IMR-90 (cell line): ENCODE measurements around the gene HOXD3. TPM values are rescaled to one million over a fixed set of nuclear protein-coding genes. Genes with fewer than 3 reads are reported as not detected.

Source experiments
- ATAC-seq: fragments of 200-7000 bp; cut with Tn5 transposase; 2 replicates; pipeline ENCODE4 v1.9.1; 2020; ENCODE audit warnings: low read depth, mild to moderate bottlenecking, moderate library complexity
- BruUV-seq: library from RNA; stranded (reverse); fragments of 400-500 nt; replicated peaks from 2 replicates; lab custom pipeline; 2021; lab: Mats Ljungman, UMichigan
- CTCF ChIA-PET: fragments of 300-600 bp; formaldehyde crosslinking; extraction: SDS; loops from one replicate; lab custom pipeline; 2021; ENCODE audit warnings: antibody characterized with exemption; lab: Yijun Ruan, JAX
- POLR2A ChIA-PET: fragments of 300-600 bp; sonication (Branson Sonifier 250); formaldehyde crosslinking; loops from one replicate; lab custom pipeline; 2022; ENCODE audit warnings: antibody characterized with exemption; ENCODE audit not compliant: unreplicated experiment; lab: Charles Lee
- DNase-seq: peaks from one replicate; pipeline ENCODE4 v3.0.0; 2013
- H2AFZ ChIP-seq: replicated peaks from 2 replicates; pipeline ENCODE3; 2013; ENCODE audit warnings: low read length, mild to moderate bottlenecking; ENCODE audit not compliant: poor library complexity
- H2AK5ac ChIP-seq: 2 replicates; pipeline ENCODE4 v1.6.1; 2013; ENCODE audit warnings: low read depth, low read length, inconsistent platforms
- H2AK9ac ChIP-seq: replicated peaks from 2 replicates; pipeline ENCODE3; 2013; ENCODE audit warnings: mild to moderate bottlenecking, low read depth, low read length, moderate library complexity; ENCODE audit not compliant: poor library complexity
- H2BK120ac ChIP-seq: 2 replicates; pipeline ENCODE4 v1.6.1; 2013; ENCODE audit warnings: low read depth, low read length, inconsistent platforms
- H2BK15ac ChIP-seq: 3 replicates; pipeline ENCODE4 v1.6.1; 2013; ENCODE audit warnings: low read depth, low read length, inconsistent platforms
- H2BK20ac ChIP-seq: 2 replicates; pipeline ENCODE4 v1.6.1; 2013; ENCODE audit warnings: low read depth, mild to moderate bottlenecking, inconsistent platforms, low read length, moderate library complexity
- H2BK5ac ChIP-seq: 2 replicates; pipeline ENCODE4 v1.6.1; 2013; ENCODE audit warnings: mild to moderate bottlenecking, low read depth, low read length, inconsistent platforms; ENCODE audit not compliant: poor library complexity, severe bottlenecking
- H3K14ac ChIP-seq: replicated peaks from 2 replicates; pipeline ENCODE4 v1.6.1; 2013; ENCODE audit warnings: low read depth, low read length, inconsistent platforms
- H3K18ac ChIP-seq: 2 replicates; pipeline ENCODE4 v1.6.1; 2013; ENCODE audit warnings: low read depth, low read length, control low read depth
- H3K23ac ChIP-seq: 2 replicates; pipeline ENCODE4 v1.6.1; 2013; ENCODE audit warnings: low read depth, low read length, inconsistent platforms
- H3K27ac ChIP-seq: 2 replicates; pipeline ENCODE4 v1.5.1; 2013; ENCODE audit warnings: mild to moderate bottlenecking, control low read depth, low read length; ENCODE audit not compliant: insufficient read depth
- H3K27me3 ChIP-seq: 2 replicates; pipeline ENCODE4 v1.6.1; 2013; ENCODE audit warnings: low read length; ENCODE audit not compliant: control insufficient read depth, insufficient read depth
- H3K36me3 ChIP-seq: 2 replicates; pipeline ENCODE4 v1.6.1; 2013; ENCODE audit warnings: low read length, mixed read lengths; ENCODE audit not compliant: control insufficient read depth, insufficient read depth
- H3K4ac ChIP-seq: 2 replicates; pipeline ENCODE4 v1.6.1; 2013; ENCODE audit warnings: low read depth, low read length, inconsistent platforms
- H3K4me1 ChIP-seq: 2 replicates; pipeline ENCODE4 v1.6.1; 2013; ENCODE audit warnings: low read length, mixed read lengths; ENCODE audit not compliant: control insufficient read depth, insufficient read depth
- H3K4me2 ChIP-seq: 2 replicates; pipeline ENCODE4 v1.6.1; 2013; ENCODE audit warnings: low read depth, mild to moderate bottlenecking, control low read depth, low read length, moderate library complexity
- H3K4me3 ChIP-seq: 2 replicates; pipeline ENCODE4 v1.5.1; 2013; ENCODE audit warnings: low read depth, mild to moderate bottlenecking, control low read depth, low read length, moderate library complexity; ENCODE audit not compliant: insufficient read depth
- H3K56ac ChIP-seq: 2 replicates; pipeline ENCODE4 v1.6.1; 2013; ENCODE audit warnings: low read length, inconsistent platforms; ENCODE audit not compliant: insufficient read depth; ENCODE audit errors: extremely low read depth
- H3K79me1 ChIP-seq, 2 experiments: 2 replicates each; pipeline ENCODE4 v1.6.1; 2013; ENCODE audit warnings: low read length in 2 of 2, inconsistent platforms in 1 of 2, low read depth in 1 of 2
- H3K9ac ChIP-seq: 2 replicates; pipeline ENCODE4 v1.6.1; 2013; ENCODE audit warnings: low read depth, low read length, control low read depth
- H3K9me1 ChIP-seq: 2 replicates; pipeline ENCODE4 v1.6.1; 2013; ENCODE audit warnings: low read length, inconsistent platforms; ENCODE audit not compliant: insufficient read depth
- H3K9me3 ChIP-seq: 2 replicates; pipeline ENCODE4 v1.6.1; 2013; ENCODE audit warnings: low read length; ENCODE audit not compliant: control insufficient read depth, insufficient read depth
- H4K20me1 ChIP-seq: 2 replicates; pipeline ENCODE4 v1.6.1; 2013; ENCODE audit warnings: low read length, inconsistent platforms; ENCODE audit not compliant: insufficient read depth
- H4K5ac ChIP-seq: 2 replicates; pipeline ENCODE4 v1.6.1; 2013; ENCODE audit warnings: mild to moderate bottlenecking, low read depth, low read length, control low read depth
- H4K8ac ChIP-seq, 2 experiments: 2 replicates each; pipeline ENCODE4 v1.6.1; 2013; ENCODE audit warnings: low read depth in 2 of 2, low read length in 2 of 2, control low read depth in 1 of 2, inconsistent platforms in 1 of 2
- H4K91ac ChIP-seq: 2 replicates; pipeline ENCODE4 v1.6.1; 2013; ENCODE audit warnings: low read depth, low read length, inconsistent platforms; ENCODE audit not compliant: insufficient read depth
- BHLHE40 ChIP-seq: fragments of 150-350 bp; IDR thresholded peaks from 2 replicates; pipeline ENCODE4 v1.6.1; 2016; ENCODE audit warnings: mild to moderate bottlenecking, low read depth, low read length
- CEBPB ChIP-seq: IDR thresholded peaks from 2 replicates; pipeline ENCODE4 v1.6.1; 2012; ENCODE audit warnings: low read depth, low read length, improper control_type of control experiment
- CHD1 ChIP-seq: IDR thresholded peaks from 2 replicates; pipeline ENCODE4 v1.6.1; 2012; ENCODE audit warnings: low read depth, low read length, improper control_type of control experiment
- CTCF ChIP-seq: conservative IDR thresholded peaks from 2 replicates; pipeline ENCODE4 v1.5.1; 2012; ENCODE audit warnings: mild to moderate bottlenecking, low read depth, low read length, improper control_type of control experiment
- ELK1 ChIP-seq: fragments of 150-350 bp; IDR thresholded peaks from 2 replicates; pipeline ENCODE4 v1.6.1; 2016; ENCODE audit warnings: low read depth, mild to moderate bottlenecking, low read length, moderate library complexity, borderline replicate concordance
- FOS ChIP-seq: fragments of 150-350 bp; IDR thresholded peaks from 2 replicates; pipeline ENCODE4 v1.6.1; 2016; ENCODE audit warnings: low read depth, low read length
- MAFK ChIP-seq: IDR thresholded peaks from 2 replicates; pipeline ENCODE4 v1.6.1; 2012; ENCODE audit warnings: low read depth, low read length, improper control_type of control experiment
- MAZ ChIP-seq: IDR thresholded peaks from 2 replicates; pipeline ENCODE4 v1.6.1; 2012; ENCODE audit warnings: low read depth, mild to moderate bottlenecking, low read length, improper control_type of control experiment, moderate library complexity, borderline replicate concordance
- MXI1 ChIP-seq: IDR thresholded peaks from 2 replicates; pipeline ENCODE4 v1.6.1; 2012; ENCODE audit warnings: low read depth, mild to moderate bottlenecking, low read length, moderate library complexity, borderline replicate concordance
- NFE2L2 ChIP-seq: fragments of 150-350 bp; IDR thresholded peaks from 2 replicates; pipeline ENCODE4 v1.6.1; 2016; ENCODE audit warnings: low read depth, mild to moderate bottlenecking, low read length
- POLR2A ChIP-seq: IDR thresholded peaks from 2 replicates; pipeline ENCODE4 v1.6.1; 2012; ENCODE audit warnings: mild to moderate bottlenecking, low read depth, low read length
- RAD21 ChIP-seq: IDR thresholded peaks from 2 replicates; pipeline ENCODE4 v1.6.1; 2012; ENCODE audit warnings: low read length, improper control_type of control experiment
- RCOR1 ChIP-seq: IDR thresholded peaks from 2 replicates; pipeline ENCODE4 v1.6.1; 2012; ENCODE audit warnings: mild to moderate bottlenecking, low read length, improper control_type of control experiment; ENCODE audit not compliant: insufficient replicate concordance
- RFX5 ChIP-seq: IDR thresholded peaks from 2 replicates; pipeline ENCODE4 v1.8.0; 2012; ENCODE audit warnings: low read depth, mild to moderate bottlenecking, low read length, moderate library complexity
- SMC3 ChIP-seq: fragments of 150-350 bp; IDR thresholded peaks from 2 replicates; pipeline ENCODE4 v1.6.1; 2016; ENCODE audit warnings: low read depth, mild to moderate bottlenecking, antibody characterized with exemption, low read length, moderate library complexity
- USF2 ChIP-seq: fragments of 150-350 bp; IDR thresholded peaks from 2 replicates; pipeline ENCODE4 v1.6.1; 2017; ENCODE audit warnings: mild to moderate bottlenecking, antibody characterized with exemption, low read length, low read depth
- WGBS, 2 experiments: methylation state at CpG; one replicate each; pipeline versions ENCODE4 v1.1.5 to v1.1.7; 2013; ENCODE audit warnings: missing lambda C conversion rate in 2 of 2; ENCODE audit not compliant: insufficient read length in 1 of 2; ENCODE audit errors: extremely low coverage in 2 of 2; 5-methylcytosine and 5-hydroxymethylcytosine counted together
- dilution Hi-C: fragments of 300-500 bp; cut with HindIII; formaldehyde crosslinking; loops from one replicate; pipeline ENCODE4 v1.14.3; 2018; ENCODE audit warnings: low sequenced_read_pairs; ENCODE audit not compliant: unreplicated experiment
- in situ Hi-C: fragments of 300-500 bp; cut with MboI; formaldehyde crosslinking; loops from 3 replicates; pipeline ENCODE4 v1.14.3; 2019; ENCODE audit warnings: low sequenced_read_pairs, inconsistent platforms, mixed read lengths
- intact Hi-C: fragments of 100-400 bp; cut with micrococcal nuclease; formaldehyde crosslinking; loops from 2 replicates; pipeline ENCODE4 v1.10.0; 2022
- polyA plus RNA-seq, 3 experiments: library from polyadenylated mRNA; depleted of rRNA; stranded (reverse); fragments of >200 nt; gene quantifications; 2 replicates each; pipeline ENCODE4 v1.2.3, GENCODE V29; 2012; ENCODE audit warnings: low replicate concordance in 1 of 3
- total RNA-seq: library from RNA; depleted of rRNA; stranded (reverse); fragments of >200 nt; gene quantifications from 2 replicates; pipeline ENCODE4 v1.2.3, GENCODE V29; 2012

HOXD3 gene
- total and polyA plus RNA-seq, 2 of the 4 experiments (the other 2 are of a cell fraction): not detected

- Histone ChIP-seq H3K14ac (no peak overlapping the region), H3K9me1 (no peaks in the 10 kb centered on the region), H2BK5ac (no peak overlapping the region), H4K20me1 (no peaks in the 10 kb centered on the region), H3K18ac (no peak overlapping the region), H2BK120ac (no peak overlapping the region), H2AK9ac (no peak overlapping the region), H3K4me3 (no peak overlapping the region), H2AK5ac (no peak overlapping the region), H3K4me1 (no peaks in the 10 kb centered on the region), H2BK20ac (no peak overlapping the region), H4K8ac (no peak overlapping the region), H2BK15ac (no peak overlapping the region), H3K9me3 (peaks cover 14% of the 10 kb centered on the region), H3K36me3 (no peaks in the 10 kb centered on the region), H3K23ac (no peak overlapping the region), H3K9ac (no peak overlapping the region), H2AFZ (no peak overlapping the region), H3K4me2 (no peak overlapping the region), H3K56ac (no peak overlapping the region), H3K4ac (no peak overlapping the region), H3K27me3 (peaks cover 72% of the 10 kb centered on the region), H3K79me1 (no peaks in the 10 kb centered on the region), H3K27ac (no peak overlapping the region), H4K91ac (no peak overlapping the region), H4K5ac (no peak overlapping the region)
- WGBS, 2 experiments: 4% methylated on average over 13 of the region's 13 CpGs; no CpG with 5 or more reads in 1 of the 2 experiments
- TF ChIP-seq POLR2A (no peak), MXI1 (no peak), USF2 (no peak), RFX5 (no peak), CEBPB (no peak), RAD21 (no peak), NFE2L2 (no peak), CHD1 (no peak), BHLHE40 (no peak), RCOR1 (no peak), FOS (no peak), SMC3 (no peak), CTCF (no peak), ELK1 (no peak), MAZ (no peak), MAFK (no peak)
- ChIA-PET CTCF (no interaction called here), POLR2A (no interaction called here)
- no peak for ATAC-seq
- dilution Hi-C loops (no loop called here), intact Hi-C loops (no loop called here), in situ Hi-C loops (no loop called here)
- no peak for DNase-seq
- no TSS peak for BruUV-seq
Measured at GRCh38 chr2:176164201-176164600, 7.1 kb downstream of the HOXD3 start.
